SK-N-SH (cell line): ENCODE measurements around the gene EEF1AKMT1.

Experiments
- EP300 ChIP-seq, 2 experiments: IDR thresholded peaks; 2 replicates each; pipeline versions ENCODE4 v1.4.0 to v1.6.1; 2012; ENCODE audit warnings: borderline replicate concordance in 1 of 2, low read depth in 1 of 2, low read length in 1 of 2
- FOSL2 ChIP-seq: IDR thresholded peaks from 2 replicates; pipeline ENCODE4 v1.4.0; 2012; ENCODE audit warnings: low read depth, mild to moderate bottlenecking, moderate library complexity, borderline replicate concordance

- TF ChIP-seq FOSL2 (no peak), EP300 (IDR thresholded peaks at IDR 0.05; ENCODE audit: borderline replicate concordance in 1 of 2, low read depth in 1 of 2, low read length in 1 of 2) (no peak)
Observed at GRCh38 chr13:20709369-20709768, 64.4 kb downstream of the EEF1AKMT1 start.
